Pulmonary artery endothelial cell (primary cell): ENCODE results near the gene PLLP. TPM values are rescaled to one million over a fixed set of nuclear protein-coding genes. Genes with fewer than 3 reads are reported as not detected.
A peak's percentile ranks its signal among the peaks of the same experiment; 100 is the strongest.
"Not testable (repeated sequence)": the region's sequence is repeated elsewhere in the genome, so short reads cannot be mapped to it uniquely, and the experiment has no call there.

Source experiments
- DNase-seq: peaks from one replicate; pipeline ENCODE4 v3.0.0-alpha.2; 2011; ENCODE audit warnings: low read depth, low spot score
- total RNA-seq: library from RNA; depleted of rRNA; stranded (reverse); fragments of >200 nt; gene quantifications from 2 replicates; pipeline ENCODE4 v1.2.3, GENCODE V29; 2014

PLLP gene
- total RNA-seq, 1 donor from 2014 or later, result 8.4 TPM

DNA sequence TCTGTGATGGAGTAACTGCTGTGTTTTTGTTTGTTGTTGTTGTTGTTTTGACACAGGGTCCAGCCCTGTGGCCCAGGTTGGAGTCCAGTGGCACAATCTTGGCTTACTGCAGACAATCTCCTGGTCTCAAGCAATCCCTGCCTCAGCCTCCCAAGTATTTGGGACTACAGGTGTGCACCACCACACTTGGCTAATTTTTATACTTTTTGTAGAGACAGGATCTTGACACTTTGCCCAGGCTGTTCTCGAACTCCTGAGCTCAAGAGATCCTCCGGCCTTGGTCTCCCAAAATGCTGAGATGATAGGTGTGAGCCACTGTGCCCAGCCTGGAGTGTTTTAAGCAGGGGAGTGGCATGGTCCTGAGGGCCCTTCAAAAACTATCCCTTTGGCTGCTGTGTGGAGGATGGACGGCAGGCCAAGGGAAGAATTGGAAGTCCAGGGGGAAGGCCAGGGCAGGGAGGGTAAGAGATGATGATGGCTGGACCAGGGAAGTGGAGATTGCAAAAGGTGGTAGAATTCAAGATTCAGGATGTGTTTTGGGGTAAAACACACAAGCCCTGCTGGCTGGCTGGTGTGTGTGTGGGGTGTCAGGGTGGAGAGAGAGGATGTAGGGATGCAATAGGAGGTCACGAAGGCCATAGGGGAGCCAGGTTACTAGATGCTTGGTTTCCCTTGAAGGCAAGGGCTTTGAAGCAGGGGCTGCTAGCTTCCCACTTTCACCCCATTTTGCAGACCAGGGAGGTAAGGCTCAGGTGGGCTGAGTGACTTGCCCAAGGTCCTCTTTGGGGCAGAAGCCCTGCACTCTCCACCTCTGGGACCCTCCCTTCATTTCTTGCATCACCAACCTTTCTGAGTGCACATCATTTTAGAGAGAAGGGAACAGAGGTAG is 18.8 kb upstream of the PLLP start:
- DNase-seq, result no peak

DNA sequence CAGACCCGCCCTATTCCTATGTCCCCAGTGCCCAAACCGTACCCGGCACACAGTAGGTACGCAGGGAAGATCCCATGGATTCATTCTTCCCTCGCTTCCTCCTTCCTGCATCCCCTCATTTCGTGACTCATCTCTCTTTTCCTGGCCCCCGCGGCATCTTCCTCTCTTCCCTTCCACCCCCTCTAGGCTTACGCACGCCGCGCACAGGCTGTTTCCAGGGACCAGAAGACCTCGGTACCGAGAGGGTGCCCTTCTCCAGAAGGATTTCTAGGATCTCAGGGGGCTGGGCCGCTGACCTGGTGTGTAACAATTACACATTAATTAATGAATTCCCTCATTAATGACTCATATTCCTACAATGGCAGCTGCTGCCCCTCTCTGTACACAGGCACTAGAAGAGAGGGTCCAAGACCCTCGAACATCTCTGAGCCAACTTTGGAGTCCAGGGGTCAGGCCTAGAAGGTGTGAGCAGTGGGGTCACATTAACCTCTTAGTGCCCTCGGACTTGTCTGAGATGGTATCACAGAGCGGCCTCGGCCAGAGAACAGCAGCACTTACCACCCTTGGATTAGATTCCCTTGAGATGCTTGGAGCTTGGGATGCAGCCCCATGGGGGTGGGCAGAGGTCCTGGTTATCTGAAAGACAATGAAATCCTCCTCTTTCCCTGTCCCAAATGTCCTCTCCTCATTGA is 16.8 kb upstream of the PLLP start:
- DNase-seq, result no peak

DNA sequence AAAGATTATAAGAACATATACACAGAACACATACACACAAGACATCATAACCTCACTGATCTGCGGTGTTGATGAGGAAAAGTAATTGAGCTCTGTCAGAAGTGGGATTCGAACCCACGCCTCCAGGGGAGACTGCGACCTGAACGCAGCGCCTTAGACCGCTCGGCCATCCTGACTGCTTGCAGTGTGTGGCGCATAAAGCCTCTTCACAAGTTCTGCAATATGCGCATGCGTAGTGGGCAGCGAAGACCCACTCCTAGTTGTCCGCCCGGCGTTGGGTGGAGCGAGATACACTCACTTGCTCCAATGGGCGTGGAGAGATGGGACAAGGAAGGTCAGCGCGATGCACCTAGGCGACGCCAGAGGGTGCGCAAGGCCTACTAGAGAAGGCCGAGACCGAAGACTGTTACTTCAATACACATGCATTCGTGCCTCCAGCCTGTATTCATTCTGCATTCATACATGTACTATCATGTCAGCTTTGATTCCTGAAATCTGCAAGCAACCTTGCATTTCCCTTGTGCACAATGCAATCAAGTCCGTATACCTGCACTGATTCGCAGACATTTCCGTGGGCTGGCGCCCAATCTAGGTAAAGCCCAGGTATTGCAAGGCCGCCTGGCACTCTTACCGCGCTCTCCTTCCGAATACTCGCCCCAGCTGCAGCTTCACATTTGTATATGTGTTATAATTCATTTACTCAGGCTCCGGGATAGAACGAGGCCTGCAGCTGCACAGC is 16.1 kb upstream of the PLLP start:
- DNase-seq, result peak; percentile 92

DNA sequence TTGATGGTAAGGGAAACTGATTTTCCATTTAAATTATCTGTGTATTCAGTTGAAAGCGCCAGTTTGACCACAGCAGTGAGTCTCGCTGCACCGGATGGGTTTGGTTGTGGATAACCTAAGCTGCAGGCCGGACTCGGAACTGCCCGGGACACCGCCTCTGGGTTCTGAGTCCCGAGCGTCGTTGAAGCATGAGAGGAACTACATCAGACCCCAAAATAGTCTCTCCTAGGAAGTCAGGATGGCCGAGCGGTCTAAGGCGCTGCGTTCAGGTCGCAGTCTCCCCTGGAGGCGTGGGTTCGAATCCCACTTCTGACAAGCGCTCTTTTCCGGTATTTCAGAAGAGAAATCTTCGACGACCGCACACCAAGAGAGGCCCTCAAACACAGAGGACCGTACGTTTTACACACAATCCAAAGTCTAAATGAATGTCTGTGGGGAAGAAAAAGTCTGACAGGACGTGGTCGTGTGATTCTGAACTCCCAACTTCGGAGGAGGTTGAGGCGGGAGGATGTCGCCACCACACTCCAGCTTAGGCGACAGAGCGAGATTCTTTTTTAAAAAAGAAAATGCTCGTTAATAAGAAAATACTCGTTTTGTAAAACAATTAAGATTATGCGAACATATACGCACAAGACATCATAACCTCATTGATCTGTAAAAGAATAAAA is 15.4 kb upstream of the PLLP start:
- peak; percentile 50 for DNase-seq

DNA sequence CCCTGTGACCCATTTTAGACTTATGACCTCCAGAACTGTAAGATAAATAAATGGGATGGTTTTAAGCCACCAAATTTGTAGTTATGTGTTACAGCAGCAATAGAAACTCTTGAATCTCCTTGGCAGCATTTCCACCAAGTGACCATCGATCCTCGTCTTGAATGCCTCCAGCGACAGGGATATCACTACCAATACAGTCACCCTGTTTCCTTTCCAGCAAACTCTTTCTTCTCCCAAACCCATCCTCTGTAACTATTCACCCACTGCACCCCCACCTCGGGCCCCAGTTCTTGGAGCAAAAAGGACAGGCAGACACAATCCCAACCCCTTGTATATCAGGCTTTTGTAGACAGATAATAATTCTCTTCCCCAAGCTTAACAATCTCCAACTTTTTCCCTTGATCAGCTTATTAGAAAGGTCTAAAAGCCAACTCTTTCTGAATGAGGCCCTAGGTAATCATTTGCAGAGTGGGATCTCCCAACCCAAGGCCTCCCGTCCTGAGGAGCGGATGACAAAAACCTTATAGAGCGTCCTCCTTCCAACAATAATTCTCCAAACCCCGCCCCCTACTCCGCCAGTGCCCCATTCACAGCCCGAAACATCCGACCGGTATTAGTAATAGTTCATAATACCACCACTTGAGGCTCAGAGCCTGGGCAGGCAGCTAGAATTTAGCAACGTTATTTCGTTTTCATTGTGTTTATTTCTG is 14.7 kb upstream of the PLLP start:
- DNase-seq, result peak; percentile 40

DNA sequence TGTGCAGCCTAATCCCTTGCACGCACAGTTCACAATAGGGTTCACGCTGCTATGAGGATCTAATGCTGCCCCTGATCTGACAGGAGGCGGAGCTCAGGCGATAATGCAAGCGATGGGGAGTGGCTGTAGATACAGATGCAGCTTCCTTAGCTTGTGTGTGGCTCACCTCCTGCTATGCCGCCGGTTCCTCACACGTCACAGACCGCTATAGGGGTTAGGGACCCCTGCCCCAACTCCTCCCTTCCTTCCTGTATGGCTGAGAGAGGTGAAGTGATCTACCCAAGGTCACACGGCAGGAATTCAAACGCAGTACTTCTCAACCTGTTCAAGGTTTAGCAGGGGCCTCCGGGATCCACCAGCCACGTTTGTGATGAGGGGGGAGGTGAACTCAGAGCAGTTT is 13.4 kb upstream of the PLLP start:
- no peak for DNase-seq

DNA sequence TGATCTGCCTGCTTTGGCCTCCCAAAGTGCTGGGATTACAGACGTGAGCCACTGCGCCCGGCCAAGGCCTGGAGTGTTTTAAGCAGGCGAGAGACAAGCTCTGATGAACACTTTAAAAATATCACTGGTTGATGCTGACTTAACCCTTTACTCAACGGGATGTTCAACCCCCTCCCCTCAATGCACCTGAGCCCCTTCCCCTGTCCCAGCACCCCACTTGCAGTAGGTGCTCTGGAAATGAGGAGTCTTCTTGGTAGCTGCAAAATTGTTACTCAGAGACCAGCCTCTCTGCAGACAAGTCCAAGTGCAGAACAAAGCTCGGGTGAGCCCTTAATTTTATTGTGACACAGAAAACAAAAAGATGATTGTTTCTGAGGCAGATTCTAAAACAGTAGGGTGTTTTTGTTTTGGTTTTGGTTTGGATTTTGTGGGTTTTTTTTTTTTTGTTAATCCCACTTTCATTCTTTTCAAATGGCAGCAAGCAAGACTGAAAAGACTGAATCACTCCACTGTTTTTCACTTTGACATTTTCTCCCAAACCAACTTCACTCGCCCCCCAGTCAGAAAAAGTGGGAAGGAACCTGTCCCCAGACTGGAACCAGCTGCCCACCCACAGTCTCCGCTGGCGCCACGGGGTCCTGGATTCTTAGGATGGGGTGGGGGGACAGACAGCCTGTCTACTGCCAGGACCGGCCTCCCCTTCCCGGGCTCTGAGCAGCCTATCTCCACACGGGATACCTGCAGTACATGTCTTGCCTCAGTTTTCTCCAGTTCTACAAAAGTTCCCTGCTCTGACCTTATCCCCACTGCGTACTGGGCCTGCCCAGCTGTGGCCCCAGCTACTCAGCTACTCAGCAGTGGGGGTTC is 5.2 kb upstream of the PLLP start:
- DNase-seq, result no peak

DNA sequence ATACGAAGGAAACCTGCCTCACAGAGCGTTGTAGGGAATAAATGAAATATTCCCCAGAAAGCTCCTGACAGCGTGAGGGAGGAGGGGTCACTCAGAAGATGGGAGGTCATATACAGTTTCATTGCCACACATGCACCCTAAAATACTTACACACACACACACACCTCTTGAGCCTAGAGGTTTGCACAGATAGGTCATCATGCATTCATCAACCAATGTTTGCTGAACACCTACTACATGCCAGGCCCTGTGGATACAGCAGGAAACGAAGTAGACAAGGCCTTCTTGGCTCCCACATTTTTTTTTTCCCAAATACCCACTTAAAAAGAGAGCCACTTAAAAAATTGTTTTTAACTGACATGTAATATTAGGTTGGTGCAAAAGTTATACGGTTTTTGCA is 907 bp upstream of the PLLP start:
- no peak for DNase-seq

DNA sequence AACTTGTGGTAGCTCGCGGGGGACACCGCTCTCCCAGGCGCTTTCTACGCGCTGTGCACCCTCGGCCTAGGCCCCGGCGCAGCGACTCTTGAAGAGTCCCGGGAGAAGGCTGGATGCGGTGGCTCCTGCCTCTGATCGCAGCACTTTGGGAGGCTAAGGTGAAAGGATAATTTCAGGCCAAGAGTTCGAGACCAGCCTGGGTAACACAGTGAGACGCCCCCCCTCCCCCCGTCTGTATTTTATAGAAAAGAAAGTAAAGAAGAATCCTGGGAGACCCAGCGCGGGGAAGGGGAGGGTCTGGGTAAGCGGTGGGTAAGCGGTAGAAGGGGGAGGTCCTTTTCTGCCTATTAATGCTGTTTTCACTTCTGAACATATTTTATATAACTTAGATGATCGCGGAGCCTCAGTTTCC is 486 bp upstream of the PLLP start:
- no peak for DNase-seq

DNA sequence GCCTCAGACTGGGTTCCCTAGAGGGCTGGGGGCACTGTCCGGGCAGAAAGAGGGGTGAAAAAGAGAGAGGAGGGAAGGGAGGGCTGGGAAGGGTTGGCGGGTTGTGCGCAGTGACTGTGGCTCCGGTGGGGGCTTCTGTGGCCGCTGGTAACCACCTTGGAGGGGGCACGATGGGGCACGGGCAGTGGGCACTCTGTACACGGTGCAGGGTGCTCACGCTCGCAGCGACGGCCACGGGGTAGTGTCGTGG is 588 bp downstream of the PLLP start:
- DNase-seq, result no peak

DNA sequence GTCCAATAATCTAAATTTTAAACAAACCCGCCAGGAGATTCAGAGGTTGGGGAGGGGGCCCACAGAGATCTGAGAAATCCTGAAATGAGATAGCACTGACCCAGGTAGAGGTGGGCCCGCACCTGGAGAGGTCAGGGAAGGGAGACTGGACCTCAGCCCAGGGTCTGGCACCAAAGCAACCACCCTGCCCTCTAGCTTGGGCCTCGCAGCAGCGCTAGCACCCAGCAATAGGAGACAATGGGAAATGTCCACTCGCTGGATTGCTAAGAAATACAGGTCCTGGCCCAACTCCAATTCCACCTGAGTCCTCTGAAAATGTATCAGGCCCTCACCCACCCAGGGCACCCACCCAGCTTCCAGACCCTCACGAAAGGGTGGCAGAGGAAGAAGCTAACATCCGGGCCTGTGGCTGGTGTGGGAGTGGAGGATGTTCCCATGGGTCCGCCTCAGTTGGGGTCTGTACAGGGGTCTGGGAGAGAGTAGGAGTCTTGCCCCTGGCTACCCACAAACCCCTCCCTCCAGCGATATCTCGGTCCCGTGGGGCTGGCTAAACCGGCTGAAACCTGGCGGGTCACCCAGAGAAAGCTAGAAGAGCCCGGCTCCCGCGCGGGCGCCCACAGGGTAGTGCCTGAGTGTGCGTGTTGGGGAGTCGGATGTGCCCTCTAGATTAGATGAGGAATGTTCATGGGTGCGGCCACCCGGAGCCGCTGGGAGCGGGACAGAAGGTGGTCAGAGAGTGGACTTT is 1.1 kb downstream of the PLLP start:
- no peak for DNase-seq

DNA sequence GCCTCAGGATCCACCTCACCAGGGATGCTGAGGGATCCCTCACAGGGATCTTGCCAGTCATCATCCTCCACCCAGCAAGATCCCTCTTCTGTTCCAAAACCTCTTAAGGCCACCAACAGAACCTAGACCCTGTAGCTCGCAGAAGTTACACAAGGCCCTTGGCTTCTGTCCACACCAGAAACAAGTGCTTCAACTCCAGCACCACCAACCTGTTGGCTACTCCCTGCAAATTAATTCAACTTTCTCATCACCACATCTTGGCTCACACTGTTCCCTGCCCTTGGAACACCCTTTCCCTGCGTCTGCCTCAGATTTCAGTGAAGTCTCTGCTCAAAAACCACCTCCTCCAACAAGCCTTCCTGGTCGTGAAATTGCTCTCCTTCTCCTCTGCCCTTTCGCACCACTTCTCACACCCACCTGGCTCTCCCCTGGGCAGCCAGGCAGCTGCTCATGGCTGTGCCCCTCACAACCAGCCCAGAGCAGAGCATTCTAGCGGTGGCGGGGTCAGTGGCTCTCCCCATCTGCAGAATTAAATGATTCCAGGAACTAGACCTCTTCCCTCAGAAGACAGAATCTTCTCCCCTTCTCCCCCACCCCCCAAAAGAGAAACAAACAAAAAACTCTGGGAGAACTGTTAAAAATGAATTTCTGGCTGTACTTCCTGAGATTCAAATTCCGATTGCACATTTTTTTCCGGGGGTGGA is 1.8 kb downstream of the PLLP start:
- no peak for DNase-seq

DNA sequence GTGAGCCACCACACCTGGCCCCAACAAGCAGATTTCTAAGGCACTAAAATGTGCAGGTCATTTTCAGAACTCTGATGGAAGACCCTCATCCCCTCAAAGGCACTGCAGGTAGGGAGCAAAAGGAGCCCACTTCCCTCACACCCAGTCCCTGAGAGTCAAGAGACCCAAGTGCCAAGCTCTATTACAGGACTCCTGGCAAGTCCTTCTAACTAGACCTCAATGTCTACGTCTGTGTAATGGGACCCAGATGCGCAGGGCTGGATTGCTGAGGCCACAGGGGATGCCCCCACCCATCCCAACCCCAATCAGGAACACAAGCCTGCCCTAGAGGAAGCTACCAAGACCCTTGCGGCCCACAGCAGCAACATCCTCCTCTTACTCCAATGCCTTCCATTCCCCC is 2.7 kb downstream of the PLLP start:
- no peak for DNase-seq

DNA sequence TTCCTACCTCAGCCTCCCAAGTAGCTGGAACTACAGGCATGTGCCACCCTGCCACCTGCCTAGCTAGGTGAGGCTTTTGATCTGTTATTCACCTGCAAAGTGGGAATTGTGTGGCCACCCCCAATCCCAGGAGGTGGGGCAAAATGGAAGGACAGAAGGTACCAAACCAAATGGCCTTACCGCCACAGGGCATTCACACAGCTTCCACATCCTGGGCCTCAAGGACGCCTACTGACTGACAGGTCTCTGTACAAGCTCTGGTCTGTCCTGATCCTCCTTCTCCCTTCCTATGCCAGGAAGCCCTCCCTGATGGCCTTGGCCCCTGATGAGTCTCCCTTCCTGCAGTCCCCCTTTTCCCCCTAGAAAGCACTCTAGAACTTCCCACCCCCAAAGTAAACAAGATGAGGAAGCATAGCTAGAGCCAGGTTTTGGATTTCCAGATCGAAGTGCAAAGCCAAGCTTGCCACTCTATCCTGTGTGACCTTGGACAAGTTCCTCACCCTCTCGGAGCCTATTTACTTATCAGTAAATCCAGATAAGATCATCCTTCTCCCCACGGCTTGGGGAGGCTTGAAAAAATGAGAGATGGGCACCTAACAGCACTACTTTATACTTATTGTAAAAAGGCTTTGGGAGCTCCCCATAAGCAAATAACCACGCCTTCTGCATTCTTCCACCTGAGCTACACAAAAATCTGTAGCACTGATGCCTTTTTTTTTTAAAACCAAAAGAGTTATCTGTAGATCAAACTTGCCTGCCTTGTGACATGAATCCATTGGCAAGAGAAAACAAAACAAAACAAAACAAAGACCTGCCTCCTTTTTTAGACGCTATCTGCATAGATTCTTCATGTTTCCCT is 4.5 kb downstream of the PLLP start:
- no peak for DNase-seq

DNA sequence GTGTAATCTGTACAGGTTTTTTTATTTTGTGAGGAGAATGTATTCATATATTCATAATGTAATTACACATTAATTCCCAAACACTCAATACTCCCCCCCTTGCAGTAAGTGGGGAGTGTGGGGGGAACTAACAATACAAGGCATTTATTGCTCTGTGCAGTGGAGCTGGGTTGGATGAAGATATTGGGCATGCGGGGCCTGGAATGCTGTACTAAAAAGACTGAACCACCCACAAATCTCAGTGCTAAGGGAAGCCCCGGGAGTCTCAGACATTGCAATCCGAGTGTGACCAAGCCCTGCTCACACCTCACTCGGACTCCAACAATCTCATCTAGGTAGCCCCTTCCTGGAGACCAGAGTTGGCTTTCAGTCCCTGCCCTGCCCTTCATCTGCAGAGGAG is 6.0 kb downstream of the PLLP start:
- no peak for DNase-seq

DNA sequence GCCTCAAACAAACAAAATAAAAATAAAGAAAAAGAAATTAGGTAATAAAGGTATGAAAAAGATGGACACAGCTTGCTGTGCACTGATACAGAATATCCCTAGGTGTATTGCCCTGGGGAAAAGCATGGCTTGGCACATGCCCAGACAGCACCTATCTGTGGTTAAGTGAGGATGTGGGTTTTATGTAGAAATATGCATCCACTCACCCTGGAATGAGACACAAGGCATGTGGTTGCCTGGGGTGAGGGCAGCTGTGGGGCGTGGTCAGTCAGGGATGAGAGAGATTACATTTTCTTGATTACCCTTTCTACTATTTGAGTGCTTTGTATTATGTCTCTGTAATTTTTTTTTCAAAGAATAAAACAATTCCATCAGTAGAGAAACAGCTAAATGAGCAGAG is 6.9 kb downstream of the PLLP start:
- DNase-seq, result no peak

DNA sequence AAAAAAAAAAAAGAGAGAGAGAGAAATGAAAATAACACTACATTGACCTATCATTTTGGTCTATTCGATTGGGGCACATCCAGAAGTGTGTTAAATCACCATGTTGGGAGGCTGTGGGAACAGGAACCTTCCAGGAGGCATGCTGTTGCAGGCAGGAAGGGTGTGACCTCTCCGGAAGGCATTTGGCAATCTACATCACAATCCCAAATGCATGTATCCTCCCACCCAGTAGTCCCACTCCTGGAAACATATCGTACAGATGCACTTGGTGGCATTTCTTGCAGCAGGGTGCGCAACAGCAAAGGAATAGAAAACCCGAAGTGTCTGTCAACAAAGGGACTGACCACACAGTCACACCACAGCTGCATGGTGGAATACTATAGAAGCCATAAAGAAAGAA is 7.9 kb downstream of the PLLP start:
- DNase-seq, result no peak

DNA sequence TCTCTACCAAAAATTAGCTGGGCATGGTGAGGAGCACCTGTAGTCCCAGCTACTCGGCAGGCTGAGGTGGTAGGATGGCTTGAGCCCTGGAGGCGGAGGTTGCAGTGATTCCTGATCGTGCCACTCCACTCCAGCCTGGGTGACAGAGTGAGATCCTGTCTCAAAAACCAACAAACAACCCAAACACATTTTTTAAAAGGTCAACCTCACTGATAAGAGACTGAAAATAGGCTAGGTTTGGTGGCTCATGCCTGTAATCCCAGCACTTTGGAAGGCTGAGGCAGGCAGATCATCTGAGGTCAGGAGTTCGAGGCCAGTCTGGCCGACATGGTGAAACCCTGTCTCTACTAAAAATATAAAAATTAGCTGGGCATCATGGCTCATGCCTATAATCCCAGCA is 8.5 kb downstream of the PLLP start:
- not testable (repeated sequence) for DNase-seq
